Measurements from ENCODE around the gene LTA. TPM values are rescaled to one million over a fixed set of nuclear protein-coding genes. Genes with fewer than 3 reads are reported as not detected.
"Not testable (repeated sequence)": the region's sequence is repeated elsewhere in the genome, so short reads cannot be mapped to it uniquely, and the experiment has no call there.

The LTA gene
- total RNA-seq, 5 donors from 2014 or later (not counting 1 experiment from before 2014, with no cell fraction given): 12.5 to 23.9 (median 17.9) TPM

GRCh38 chr6:31546339-31546957 is 25.6 kb upstream of the LTA start, which contains the start of gene ATP6V1G2:
ATP6V1G2 (minus strand) TSS chr6:31546608; CDS start chr6:31546559, 49 bp downstream.
- Mint-ChIP-seq H3K4me3 (peak within 1 kb of the TSS; percentile 84 to 88 (median 88)), H3K36me3 (no peaks in the 10 kb centered on the region), H3K4me1 (peaks cover 42 to 44% (median 42%) of the 10 kb centered on the region in 3 donors), H3K27ac (peak within 1 kb of the TSS; percentile 88 to 92), H3K9me3 (no peaks in the 10 kb centered on the region), H3K27me3 (no peaks in the 10 kb centered on the region)
- ATAC-seq (replicated peaks in 1 of 4) (peak; percentile 47 to 52 (median 50)), DNase-seq (peak; percentile 61 to 87 (median 74))
- Histone ChIP-seq H3K4me3 (ENCODE audit: control insufficient read depth in 1 of 2, extremely low read depth in 1 of 2, low read length in 1 of 2) (peak within 1 kb of the TSS; percentile 46 to 49), H3K9me3 (no peaks in the 10 kb centered on the region), H3K4me1 (ENCODE audit: control insufficient read depth in 1 of 2, extremely low read depth in 1 of 2, insufficient read depth in 2 of 2, low read length in 2 of 2) (peaks cover 13 to 40% of the 10 kb centered on the region in 2 experiments), H3K36me3 (ENCODE audit: control insufficient read depth in 2 of 2, extremely low read depth in 1 of 2, insufficient read depth in 1 of 2, low read length in 1 of 2) (peaks cover 0 to 8% of the 10 kb centered on the region in 2 donors), H3K27me3 (replicated peaks in 1 of 2; ENCODE audit: control insufficient read depth in 2 of 2, extremely low read depth in 1 of 2, insufficient read depth in 2 of 2, low read length in 1 of 2) (no peaks in the 10 kb centered on the region), H3K27ac (ENCODE audit: low read length) (peak within 1 kb of the TSS; percentile 82)
- WGBS (ENCODE audit: insufficient coverage): 17% methylated on average over 7 of the region's 11 CpGs
- POLR2A ChIA-PET: interaction anchor here in 1 of 2 donors (0.7 kb wide), 1 partner anchor 27 kb away, joined by 7 read pairs; no protein-coding TSS in a partner anchor
- CTCF ChIA-PET: interaction anchor here (0.7 to 7.0 kb wide), 5 partner anchors 29 to 284 kb away, joined by 3 to 244 read pairs (median 6); partner anchors contain the start of genes NCR3 (in 1 of the 2) and TNF (in 1 of the 2)

- Mint-ChIP-seq H3K4me3 (peak within 1 kb of the TSS; percentile 84 to 88 (median 88)), H3K27me3 (no peaks in the 10 kb centered on the region), H3K27ac (peak within 1 kb of the TSS; percentile 88 to 92), H3K4me1 (peaks cover 39 to 45% (median 41%) of the 10 kb centered on the region in 3 donors), H3K36me3 (no peaks in the 10 kb centered on the region), H3K9me3 (no peaks in the 10 kb centered on the region)
- 0% methylated on average over 13 of the region's 25 CpGs for WGBS (ENCODE audit: insufficient coverage)
- POLR2A ChIA-PET: interaction anchor here (0.6 to 1.0 kb wide), 4 partner anchors 27 to 933 kb away, joined by 3 to 11 read pairs (median 6); partner anchors contain the start of gene NEU1 (in 1 of the 2)
- Histone ChIP-seq H3K4me3 (ENCODE audit: control insufficient read depth in 1 of 2, extremely low read depth in 1 of 2, low read length in 1 of 2) (peak within 1 kb of the TSS; percentile 46 to 49), H3K4me1 (ENCODE audit: control insufficient read depth in 1 of 2, extremely low read depth in 1 of 2, insufficient read depth in 2 of 2, low read length in 2 of 2) (peaks cover 13 to 44% of the 10 kb centered on the region in 2 experiments), H3K27me3 (replicated peaks in 1 of 2; ENCODE audit: control insufficient read depth in 2 of 2, extremely low read depth in 1 of 2, insufficient read depth in 2 of 2, low read length in 1 of 2) (no peaks in the 10 kb centered on the region), H3K36me3 (ENCODE audit: control insufficient read depth in 2 of 2, extremely low read depth in 1 of 2, insufficient read depth in 1 of 2, low read length in 1 of 2) (peaks cover 0 to 8% of the 10 kb centered on the region in 2 donors), H3K27ac (ENCODE audit: low read length) (peak within 1 kb of the TSS; percentile 82), H3K9me3 (no peaks in the 10 kb centered on the region)
- ATAC-seq (replicated peaks in 1 of 4): peak; percentile 85 to 90 (median 88)
- DNase-seq: peak; percentile 69 to 95 (median 86)
- CTCF ChIA-PET: interaction anchor here in 1 of 2 donors (0.6 to 7.0 kb wide), 5 partner anchors 33 to 260 kb away, joined by 3 to 244 read pairs (median 8); partner anchors contain the start of genes LTB and NCR3
These were observed 24.9 kb upstream of the LTA start, which contains the start of gene NFKBIL1 for GRCh38 chr6:31546958-31547726. NFKBIL1 (plus strand) TSS chr6:31547608; CDS start chr6:31547695, 87 bp downstream.

- WGBS (ENCODE audit: insufficient coverage): 96% methylated on average over 20 of the region's 24 CpGs
- H3K4me3 Mint-ChIP-seq: peak overlapping the region; percentile 84 to 88 (median 88)
- H3K4me1 Mint-ChIP-seq: peaks cover 31 to 38% (median 34%) of the 10 kb centered on the region in 3 donors
- Histone ChIP-seq H3K36me3 (ENCODE audit: control insufficient read depth in 2 of 2, extremely low read depth in 1 of 2, insufficient read depth in 1 of 2, low read length in 1 of 2) (peaks cover 0 to 8% of the 10 kb centered on the region in 2 donors), H3K9me3 (no peaks in the 10 kb centered on the region), H3K27ac (ENCODE audit: low read length) (peak overlapping the region; percentile 82), H3K4me1 (ENCODE audit: control insufficient read depth in 1 of 2, extremely low read depth in 1 of 2, insufficient read depth in 2 of 2, low read length in 2 of 2) (peaks cover 13 to 36% of the 10 kb centered on the region in 2 experiments), H3K4me3 (ENCODE audit: control insufficient read depth in 1 of 2, extremely low read depth in 1 of 2, low read length in 1 of 2) (peak overlapping the region in 1 of 2 donors; percentile 46), H3K27me3 (replicated peaks in 1 of 2; ENCODE audit: control insufficient read depth in 2 of 2, extremely low read depth in 1 of 2, insufficient read depth in 2 of 2, low read length in 1 of 2) (no peaks in the 10 kb centered on the region)
- H3K9me3 Mint-ChIP-seq: no peaks in the 10 kb centered on the region
- no peaks in the 10 kb centered on the region for H3K36me3 Mint-ChIP-seq
- ATAC-seq (replicated peaks in 1 of 4) (no peak), DNase-seq (no peak)
- CTCF ChIA-PET: interaction anchor here (0.6 to 7.0 kb wide), 17 partner anchors 21 to 259 kb away, joined by 3 to 244 read pairs (median 5); partner anchors contain the start of genes NCR3 (in 2 of the 2), LTB (in 1 of the 2), MSH5 (in 1 of the 2) and TNF (in 1 of the 2)
- H3K27me3 Mint-ChIP-seq: no peaks in the 10 kb centered on the region
- POLR2A ChIA-PET: interaction anchor here (0.6 to 1.0 kb wide), 5 partner anchors 35 to 934 kb away, joined by 3 to 11 read pairs (median 3); partner anchors contain the start of genes NCR3 (in 1 of the 2) and NEU1 (in 1 of the 2)
- H3K27ac Mint-ChIP-seq: peak overlapping the region; percentile 88 to 92
These were observed 24.2 kb upstream of the LTA start for GRCh38 chr6:31547727-31548543.

GRCh38 chr6:31548544-31548873 is 23.6 kb upstream of the LTA start:
- ATAC-seq (replicated peaks in 1 of 4) (no peak), DNase-seq (no peak)
- Histone ChIP-seq H3K4me1 (ENCODE audit: control insufficient read depth in 1 of 2, extremely low read depth in 1 of 2, insufficient read depth in 2 of 2, low read length in 2 of 2) (peaks cover 11 to 35% of the 10 kb centered on the region in 2 experiments), H3K9me3 (no peaks in the 10 kb centered on the region), H3K36me3 (ENCODE audit: control insufficient read depth in 2 of 2, extremely low read depth in 1 of 2, insufficient read depth in 1 of 2, low read length in 1 of 2) (peaks cover 0 to 8% of the 10 kb centered on the region in 2 donors), H3K4me3 (ENCODE audit: control insufficient read depth in 1 of 2, extremely low read depth in 1 of 2, low read length in 1 of 2) (no peak overlapping the region), H3K27me3 (replicated peaks in 1 of 2; ENCODE audit: control insufficient read depth in 2 of 2, extremely low read depth in 1 of 2, insufficient read depth in 2 of 2, low read length in 1 of 2) (no peaks in the 10 kb centered on the region), H3K27ac (ENCODE audit: low read length) (peak overlapping the region; percentile 82)
- POLR2A ChIA-PET: interaction anchor here (0.6 to 1.0 kb wide), 3 partner anchors 45 to 274 kb away, joined by 3 read pairs; partner anchors contain the start of gene NCR3 (in 1 of the 2)
- CTCF ChIA-PET: interaction anchor here (0.6 to 7.0 kb wide), 13 partner anchors 21 to 223 kb away, joined by 3 to 244 read pairs (median 5); partner anchors contain the start of genes NCR3 (in 2 of the 2), LTB (in 1 of the 2), MSH5 (in 1 of the 2) and TNF (in 1 of the 2)
- Mint-ChIP-seq H3K27ac (peak overlapping the region; percentile 48 to 88), H3K4me3 (peak overlapping the region in 2 of 3 donors; percentile 88), H3K9me3 (no peaks in the 10 kb centered on the region), H3K27me3 (no peaks in the 10 kb centered on the region), H3K4me1 (peaks cover 26 to 34% (median 29%) of the 10 kb centered on the region in 3 donors), H3K36me3 (no peaks in the 10 kb centered on the region)
- WGBS (ENCODE audit: insufficient coverage): no CpG with 5 or more reads among the region's 2 CpGs

- not testable (repeated sequence) for H3K27me3 Mint-ChIP-seq; H3K27me3 ChIP-seq (replicated peaks in 1 of 2; ENCODE audit: control insufficient read depth in 2 of 2, extremely low read depth in 1 of 2, insufficient read depth in 2 of 2, low read length in 1 of 2); H3K36me3 ChIP-seq (ENCODE audit: control insufficient read depth in 2 of 2, extremely low read depth in 1 of 2, insufficient read depth in 1 of 2, low read length in 1 of 2); H3K27ac ChIP-seq (ENCODE audit: low read length); H3K4me3 Mint-ChIP-seq; H3K36me3 Mint-ChIP-seq; H3K9me3 ChIP-seq; H3K4me3 ChIP-seq (ENCODE audit: control insufficient read depth in 1 of 2, extremely low read depth in 1 of 2, low read length in 1 of 2); H3K9me3 Mint-ChIP-seq
- peaks cover 26 to 44% (median 39%) of the 10 kb centered on the region in 3 donors for H3K4me1 Mint-ChIP-seq
- ChIA-PET CTCF (interaction anchor here (0.6 to 7.0 kb wide), 18 partner anchors 9 to 294 kb away, joined by 3 to 244 read pairs (median 4); partner anchors contain the start of genes LTB (in 2 of the 2), DDX39B (in 1 of the 2), LST1 (in 1 of the 2) and NCR3 (in 1 of the 2)), POLR2A (interaction anchor here (0.9 to 1.3 kb wide), 4 partner anchors 10 to 46 kb away, joined by 3 to 8 read pairs (median 4); partner anchors contain the start of genes DDX39B (in 1 of the 2) and TNF (in 1 of the 2))
- WGBS (ENCODE audit: insufficient coverage): 19% methylated on average over 4 of the region's 5 CpGs
- H3K27ac Mint-ChIP-seq: peak overlapping the region; percentile 74 to 82
- H3K4me1 ChIP-seq (ENCODE audit: control insufficient read depth in 1 of 2, extremely low read depth in 1 of 2, insufficient read depth in 2 of 2, low read length in 2 of 2): peaks cover 11 to 38% of the 10 kb centered on the region in 2 experiments
- ATAC-seq (replicated peaks in 1 of 4): peak in 1 of 4 experiments; percentile 19
- DNase-seq: peak in 34 of 35 experiments; percentile 37 to 83 (median 56)
These were observed 20.7 kb upstream of the LTA start for GRCh38 chr6:31551371-31551770.

All from T-cell (primary cell).